ENCODE data around the gene ZC3H4. TPM values are rescaled to one million over a fixed set of nuclear protein-coding genes. Genes with fewer than 3 reads are reported as not detected.

Gene ZC3H4
- total and polyA plus RNA-seq, 9 of the 15 experiments (the other 6 are each of a cell fraction or from before 2014, with no cell fraction given): 2.2 to 75.6 (median 18.3) TPM

DNA sequence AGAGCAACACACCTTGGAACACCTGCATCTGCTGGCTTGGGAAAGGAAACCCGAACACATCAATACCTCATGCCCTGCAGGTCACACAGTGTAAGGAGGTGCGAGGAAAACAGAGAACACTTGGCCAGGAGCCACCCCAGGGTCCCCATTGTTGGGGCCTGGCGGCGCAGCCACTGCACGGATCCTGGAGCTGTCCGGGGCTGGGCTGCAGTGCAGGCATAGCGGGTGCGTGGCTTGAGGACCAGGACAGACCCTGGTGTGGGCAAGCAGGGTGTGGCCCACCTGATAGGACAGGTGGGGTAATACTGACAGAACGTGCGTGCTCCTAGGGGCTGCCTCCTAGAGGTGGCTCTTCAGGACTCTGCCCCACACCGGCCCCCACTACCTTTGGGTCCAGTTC lies 48.3 kb downstream of the ZC3H4 start:
- no peak overlapping the region for H3K4me3 ChIP-seq
- no peak overlapping the region for H2AFZ ChIP-seq (ENCODE audit: low read depth, low read length)
- no peak for DNase-seq (ENCODE audit: extremely low read depth in 1 of 4, low spot score in 3 of 4)
- H3K27me3 ChIP-seq (ENCODE audit: control insufficient read depth in 2 of 2, insufficient read depth in 2 of 2, low read length in 2 of 2): no peaks in the 10 kb centered on the region
- no peaks in the 10 kb centered on the region for H3K9me3 ChIP-seq (replicated peaks; ENCODE audit: control insufficient read depth, insufficient read depth, low read depth, low read length)
- WGBS (ENCODE audit: insufficient coverage, low coverage, missing lambda C conversion rate): 96% methylated on average over 11 of the region's 11 CpGs
- no peaks in the 10 kb centered on the region for H3K79me2 ChIP-seq (ENCODE audit: control insufficient read depth, insufficient read depth, low read length)
- no peak overlapping the region for H3K4me2 ChIP-seq (ENCODE audit: insufficient read depth, low read length)
- H3K4me1 ChIP-seq (replicated peaks in 1 of 2; ENCODE audit: control insufficient read depth in 2 of 2, insufficient read depth in 2 of 2, low read length in 2 of 2): peaks cover 0 to 19% of the 10 kb centered on the region in 2 experiments; a peak in 2 of 5 replicates
- no peak overlapping the region for H3K27ac ChIP-seq (ENCODE audit: extremely low read depth, low read depth, low read length)
- no peak overlapping the region for H3K9ac ChIP-seq (ENCODE audit: insufficient read depth in 1 of 2, low read depth in 2 of 2, low read length in 2 of 2)
- FAIRE-seq: no peak
- intact Hi-C loops (cut with micrococcal nuclease): loop anchor here (10.0 kb wide), 1 partner anchor 50 kb away; the partner anchor contains the start of gene NPAS1
- H4K20me1 ChIP-seq (replicated peaks; ENCODE audit: control insufficient read depth, insufficient read depth, low read length): 0 out of 2 replicates have a peak, but pooled peaks cover 3% of the 10 kb centered on the region
- peaks cover 56% of the 10 kb centered on the region; the same call in 2 of the 3 replicates for H3K36me3 ChIP-seq (ENCODE audit: control insufficient read depth, insufficient read depth, low read length)
- TF ChIP-seq SRSF9 (IDR thresholded peaks at IDR 0.05; ENCODE audit: borderline replicate concordance, low read depth, low read length) (no peak), POLR2G (IDR thresholded peaks at IDR 0.05; ENCODE audit: low read depth, low read length) (peak; percentile 58), ZNF408 (CRISPR knock-in tag; IDR thresholded peaks at IDR 0.05; ENCODE audit: low read depth) (no peak)
- TF ChIP-seq, protein P1, sequence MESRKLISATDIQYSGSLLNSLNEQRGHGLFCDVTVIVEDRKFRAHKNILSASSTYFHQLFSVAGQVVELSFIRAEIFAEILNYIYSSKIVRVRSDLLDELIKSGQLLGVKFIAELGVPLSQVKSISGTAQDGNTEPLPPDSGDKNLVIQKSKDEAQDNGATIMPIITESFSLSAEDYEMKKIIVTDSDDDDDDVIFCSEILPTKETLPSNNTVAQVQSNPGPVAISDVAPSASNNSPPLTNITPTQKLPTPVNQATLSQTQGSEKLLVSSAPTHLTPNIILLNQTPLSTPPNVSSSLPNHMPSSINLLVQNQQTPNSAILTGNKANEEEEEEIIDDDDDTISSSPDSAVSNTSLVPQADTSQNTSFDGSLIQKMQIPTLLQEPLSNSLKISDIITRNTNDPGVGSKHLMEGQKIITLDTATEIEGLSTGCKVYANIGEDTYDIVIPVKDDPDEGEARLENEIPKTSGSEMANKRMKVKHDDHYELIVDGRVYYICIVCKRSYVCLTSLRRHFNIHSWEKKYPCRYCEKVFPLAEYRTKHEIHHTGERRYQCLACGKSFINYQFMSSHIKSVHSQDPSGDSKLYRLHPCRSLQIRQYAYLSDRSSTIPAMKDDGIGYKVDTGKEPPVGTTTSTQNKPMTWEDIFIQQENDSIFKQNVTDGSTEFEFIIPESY (CRISPR knock-in tag; IDR thresholded peaks at IDR 0.05): 0 out of 2 replicates have a peak, but pooled peaks have one; percentile 20
- ATAC-seq: peak; percentile 7; the same call in 2 of the 3 replicates
- ChIA-PET POLR2A (no interaction called here), CTCF (ENCODE audit: low intra/inter-chr PET ratio) (interaction anchor here (0.7 kb wide), 1 partner anchor 179 kb away, joined by 6 read pairs; no protein-coding TSS in a partner anchor)
- H3K9me1 ChIP-seq (ENCODE audit: control insufficient read depth, insufficient read depth, low read length): no peaks in the 10 kb centered on the region
- BruUV-seq (replicated peaks): no TSS peak
- in situ Hi-C loops (cut with MboI): no loop called here
